SHP77 treated with DMSO at 0.1 percent for 48 hours (cell line): Measurements from ENCODE around the gene FSCN2.

Experiments used
- DNase-seq: peaks from one replicate; lab custom pipeline; 2025; lab: John Stamatoyannopoulos, UW

FSCN2 gene

DNA sequence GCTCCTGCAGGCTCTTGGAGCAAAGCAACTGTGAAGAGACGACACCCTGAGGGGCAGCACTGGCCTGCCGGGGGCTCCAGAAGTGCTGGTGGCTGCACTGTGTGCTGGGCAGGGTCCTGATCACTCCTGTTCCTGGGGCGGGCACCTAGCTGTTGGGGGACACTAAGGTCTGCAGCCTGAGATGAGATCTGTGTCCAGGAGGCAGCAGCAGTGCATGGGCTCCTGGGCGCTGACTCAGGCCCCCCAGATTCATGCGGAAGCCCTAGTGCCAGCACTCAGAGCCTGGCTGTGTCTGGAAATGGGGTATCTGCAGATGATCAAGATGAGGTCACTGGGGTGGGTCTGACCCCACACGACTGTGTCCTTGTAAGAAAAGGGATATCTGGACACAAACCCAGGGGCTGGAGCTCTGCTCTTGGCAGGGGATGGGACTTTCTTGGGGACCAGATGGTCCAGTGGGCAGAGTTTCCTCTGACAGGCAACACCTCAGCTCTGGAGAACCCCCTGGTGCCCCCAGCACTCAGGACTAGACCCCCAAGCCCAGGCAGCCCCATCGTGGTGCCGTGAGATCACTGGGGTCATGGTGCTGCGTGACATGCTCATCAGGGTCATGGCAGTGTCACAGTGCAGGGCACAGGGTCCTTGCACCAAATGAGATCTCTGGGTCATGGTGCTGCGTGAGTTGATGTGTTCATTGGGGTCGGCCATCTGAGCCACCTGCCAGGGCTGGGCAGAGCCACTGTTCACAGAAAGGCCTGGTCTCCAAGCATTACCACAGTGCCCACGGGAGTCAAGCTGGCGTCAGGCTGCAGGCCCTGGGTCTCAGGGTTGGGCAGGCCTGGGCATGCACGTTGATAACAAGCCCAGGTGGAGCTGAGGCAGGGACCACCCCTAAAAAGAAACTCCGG, 14.5 kb downstream of the FSCN2 start:
- no peak for DNase-seq

DNA sequence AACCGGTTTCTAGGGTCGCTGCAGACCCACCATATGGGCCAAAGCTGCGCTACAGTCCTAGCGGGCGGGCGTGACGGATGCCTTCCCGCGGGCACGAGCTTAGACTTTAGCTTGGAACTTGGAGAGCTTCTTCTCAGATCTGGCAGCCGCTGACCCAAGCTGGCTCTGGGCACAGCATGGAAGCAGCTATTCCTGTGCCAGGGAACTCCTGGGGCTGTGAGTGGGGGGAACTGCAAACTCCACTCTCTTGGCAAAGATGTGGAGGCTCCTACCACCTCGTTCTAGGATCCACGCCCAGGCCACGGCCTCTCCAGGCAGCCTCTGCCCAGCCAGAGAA, 15.1 kb downstream of the FSCN2 start:
- DNase-seq, result no peak

- no peak for DNase-seq
Observed at GRCh38 chr17:81543756-81544155, 15.6 kb downstream of the FSCN2 start.

GRCh38 chr17:81544281-81544974, 16.3 kb downstream of the FSCN2 start:
- no peak for DNase-seq

- no peak for DNase-seq
Observed at GRCh38 chr17:81545160-81545949, 17.2 kb downstream of the FSCN2 start.

GRCh38 chr17:81546906-81547613, 18.9 kb downstream of the FSCN2 start:
- no peak for DNase-seq

DNA sequence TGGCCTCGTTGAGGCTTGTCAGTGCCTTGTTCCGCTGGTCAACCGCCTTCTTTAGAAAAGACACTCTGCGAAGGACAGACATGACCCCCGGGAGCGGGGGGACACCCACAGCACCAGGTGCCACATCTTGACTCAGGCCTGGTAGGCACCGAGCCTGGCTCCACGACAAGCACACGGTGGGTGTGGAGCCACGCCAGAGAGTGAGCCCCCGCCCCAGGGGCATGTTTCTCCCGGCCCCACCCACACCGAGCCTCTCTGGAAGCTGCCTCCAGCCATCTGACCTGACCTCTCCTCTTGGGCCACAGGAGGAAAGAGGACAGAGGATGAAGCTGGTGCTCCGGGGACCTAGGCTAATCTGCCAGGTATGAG, 19.4 kb downstream of the FSCN2 start:
- no peak for DNase-seq

DNA sequence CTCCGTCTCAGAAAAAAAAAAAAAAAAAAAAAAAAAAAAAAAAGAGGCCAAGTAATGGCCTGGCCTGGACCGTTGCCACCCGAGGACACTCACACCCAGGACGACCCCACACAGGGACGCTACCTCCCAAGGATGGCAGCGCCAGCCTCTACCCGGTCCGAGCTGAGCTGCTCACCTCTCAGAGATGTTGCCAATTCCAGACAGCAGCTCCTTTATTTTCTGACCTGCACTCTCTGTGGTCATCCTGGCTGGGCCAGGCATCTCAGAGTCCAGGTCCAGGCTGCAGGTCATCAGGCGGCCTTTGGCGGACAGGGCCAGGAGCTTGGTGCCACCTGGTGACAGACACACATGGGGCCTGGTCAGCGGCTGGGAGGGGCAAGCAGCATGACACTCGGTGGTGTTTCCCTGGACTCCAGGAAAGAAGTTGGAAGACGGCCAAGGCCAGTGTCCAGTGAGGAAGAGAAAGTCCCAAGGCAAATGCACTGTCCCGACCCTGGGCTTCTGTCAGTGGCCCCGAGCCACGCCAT, 20.9 kb downstream of the FSCN2 start:
- DNase-seq, result no peak

- no peak for DNase-seq
Observed at GRCh38 chr17:81549826-81550225, 21.6 kb downstream of the FSCN2 start.

GRCh38 chr17:81550285-81550684, 22.1 kb downstream of the FSCN2 start:
- no peak for DNase-seq

DNA sequence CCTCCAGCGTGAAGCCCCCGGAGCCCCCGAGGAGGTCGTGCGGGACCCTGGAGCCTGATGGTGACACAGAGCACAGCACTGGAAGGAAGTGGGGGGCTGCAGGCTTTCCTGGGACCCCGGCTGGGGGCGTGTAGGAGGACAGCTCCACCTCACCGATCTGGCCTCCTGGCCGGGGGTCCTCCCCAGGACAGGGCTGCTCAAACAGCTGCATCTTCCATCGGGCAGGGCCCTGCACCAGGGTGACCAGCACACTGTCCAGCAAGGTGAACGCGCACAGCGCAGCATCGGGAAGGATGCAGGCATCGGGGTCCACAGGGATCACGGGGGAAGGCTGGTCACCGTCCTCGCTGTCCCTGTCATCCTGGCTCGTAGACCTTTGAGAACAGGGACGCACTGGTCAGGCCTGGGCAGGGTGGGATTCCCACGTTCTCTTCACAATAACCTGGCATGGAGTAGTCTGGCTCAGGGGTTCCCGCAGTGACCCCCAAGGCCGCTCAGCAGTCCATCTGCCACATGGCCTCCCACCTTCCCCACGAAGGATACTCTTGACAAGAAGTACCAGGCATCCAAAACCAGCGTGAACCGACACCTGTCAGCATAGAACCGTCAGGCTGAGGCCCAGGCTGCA, 22.8 kb downstream of the FSCN2 start:
- DNase-seq, result no peak

DNA sequence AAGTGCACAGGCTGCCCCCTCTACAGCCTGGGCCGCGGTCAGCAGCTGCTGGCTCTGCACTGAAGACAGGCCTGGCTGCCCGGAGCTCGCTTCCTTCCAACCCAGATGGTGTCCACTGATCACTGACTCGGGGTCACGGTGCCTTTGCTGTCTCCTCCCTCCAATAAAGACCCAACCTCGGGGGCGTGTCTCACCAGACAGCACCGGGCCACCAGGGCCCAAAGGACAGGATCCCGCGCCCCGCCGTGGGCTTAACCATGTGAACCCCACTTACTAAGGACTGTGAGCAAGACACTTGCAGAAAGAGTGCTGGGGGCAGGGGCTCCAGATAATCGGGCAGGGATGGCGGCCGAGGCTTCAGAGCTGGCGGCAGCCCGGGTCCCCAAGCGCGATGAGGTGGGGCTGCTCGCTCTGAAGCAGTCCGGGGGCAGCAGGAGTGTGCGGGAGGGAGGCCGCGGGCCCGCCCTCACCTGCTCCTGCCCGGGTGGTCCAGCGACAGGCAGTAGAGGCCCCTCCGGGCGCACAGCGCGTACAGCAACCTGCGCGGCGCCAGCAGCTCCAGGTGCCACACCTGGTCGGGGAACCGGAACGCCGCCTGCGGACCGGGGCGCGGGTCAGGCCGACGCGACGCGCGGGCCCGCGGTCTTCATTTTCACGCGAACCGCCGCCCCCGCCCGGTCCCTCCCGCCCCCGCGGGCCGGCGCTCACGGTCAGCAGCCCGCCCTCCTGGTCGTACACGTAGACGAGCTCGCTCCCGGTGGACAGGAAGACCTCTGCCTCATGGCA, 23.5 kb downstream of the FSCN2 start:
- DNase-seq, result no peak

GRCh38 chr17:81552244-81553017, 24.3 kb downstream of the FSCN2 start, which contains the start of gene FAAP100:
TSS of gene FAAP100 (minus strand) at chr17:81552353. CDS start at chr17:81552330, 23 bp downstream.
- DNase-seq, result no peak

GRCh38 chr17:81553018-81553615, 24.9 kb downstream of the FSCN2 start:
- DNase-seq, result peak; percentile 86

DNA sequence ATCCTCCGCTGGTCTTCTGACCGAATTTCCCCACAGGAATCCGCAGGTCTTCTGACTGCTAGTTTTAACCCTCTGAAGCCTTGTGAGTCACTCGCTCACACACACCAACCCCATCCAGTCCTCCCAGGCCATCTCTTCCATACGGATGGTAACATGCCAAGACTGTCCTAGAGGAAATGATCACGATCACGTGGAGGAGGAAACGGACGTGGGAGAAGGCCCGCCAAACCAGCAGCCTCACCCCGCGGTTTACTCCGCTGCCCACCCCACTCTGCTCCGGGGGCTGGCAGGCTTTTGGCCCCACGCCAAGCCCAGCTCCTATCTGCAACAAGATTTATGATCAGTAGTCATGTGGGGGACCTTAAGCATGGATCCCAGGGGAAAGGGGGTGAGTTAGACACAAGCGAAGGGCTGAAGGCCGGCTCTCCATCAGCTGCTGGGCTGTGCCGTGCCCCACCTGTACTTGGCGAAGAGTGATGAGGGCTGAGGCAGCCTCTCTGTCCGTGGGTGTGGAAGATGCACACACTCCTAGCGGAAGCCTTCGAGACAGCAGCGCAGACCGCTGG, 25.5 kb downstream of the FSCN2 start:
- no peak for DNase-seq

GRCh38 chr17:81556175-81556691, 28.1 kb downstream of the FSCN2 start:
- DNase-seq, result no peak

DNA sequence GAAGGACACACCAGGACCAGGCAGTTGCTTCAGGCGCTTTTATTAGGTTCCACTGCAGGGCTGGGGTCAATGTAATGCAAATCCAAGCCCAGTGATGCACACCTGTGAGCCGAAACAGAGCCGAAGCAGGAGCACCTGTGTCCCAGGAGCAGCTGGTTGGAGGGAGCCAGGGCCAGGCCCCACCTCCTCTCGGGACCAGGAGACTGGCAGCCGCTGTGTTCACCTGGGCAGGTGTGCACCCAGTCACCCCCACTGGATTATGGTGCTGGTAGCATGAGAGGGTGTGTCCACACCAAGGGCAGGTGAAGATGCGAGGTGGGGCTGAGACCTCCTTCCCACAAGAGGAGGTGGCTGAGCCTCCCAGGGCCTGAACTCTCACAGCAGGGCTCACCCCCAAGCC, 28.7 kb downstream of the FSCN2 start:
- DNase-seq, result no peak

- DNase-seq, result no peak
Observed at GRCh38 chr17:81557276-81558114, 29.3 kb downstream of the FSCN2 start.
